HT-29 (cell line): ENCODE results near the gene INA. TPM values are rescaled to one million over a fixed set of nuclear protein-coding genes. Genes with fewer than 3 reads are reported as not detected.

Experiments
- small RNA-seq: library from RNA; depleted of rRNA; stranded (forward); fragments of <200 nt; gene quantifications from one replicate; pipeline ENCODE3, GENCODE V24; 2014
- total RNA-seq: library from RNA; depleted of rRNA; stranded (reverse); fragments of >200 nt; shearing (Covaris generic); gene quantifications from 2 replicates; pipeline ENCODE4 v1.2.3, GENCODE V29; 2014; rRNA removed

Gene INA
- total RNA-seq, 1 experiment from 2014 or later, result not detected

Small RNA genes within 50 kb of the gene (small RNA-seq; reads per million reads assigned to genes)
- not detected for gene RNU11-3P

Other genes with a start within 250 kb of the INA start
- 35.2 and 39.4 TPM in 2 replicates for gene NT5C2, start 83.9 kb upstream of the INA start, total RNA-seq
- 0.05 and 0.10 TPM in 2 replicates for gene RPEL1, start 31.3 kb upstream of the INA start, total RNA-seq
- gene PCGF6, start 74.0 kb downstream of the INA start, total RNA-seq, result 3.2 and 4.9 TPM in 2 replicates
- gene TAF5, start 90.8 kb downstream of the INA start, total RNA-seq, result 5.5 and 7.7 TPM in 2 replicates
- gene ATP5MK, start 119.3 kb downstream of the INA start, total RNA-seq, result 71.5 and 82.4 TPM in 2 replicates
- 34.0 and 40.6 TPM in 2 replicates for gene PDCD11, start 119.5 kb downstream of the INA start, total RNA-seq
- 3.0 and 3.3 TPM in 2 replicates for gene CALHM2, start 175.2 kb downstream of the INA start, total RNA-seq
- not detected in 2 replicates for gene CALHM1, start 181.8 kb downstream of the INA start, total RNA-seq
- not detected in 2 replicates for gene CALHM3, start 202.1 kb downstream of the INA start, total RNA-seq
- gene NEURL1, start 216.6 kb downstream of the INA start, total RNA-seq, result 5.4 and 7.2 TPM in 2 replicates